HepG2 (cell line): ENCODE measurements around the gene TMEM121. TPM values are rescaled to one million over a fixed set of nuclear protein-coding genes. Genes with fewer than 3 reads are reported as not detected.

Source experiments
- ARID5B ChIP-seq: IDR thresholded peaks from 2 replicates; pipeline ENCODE4 v1.4.0; 2020; ENCODE audit warnings: mild to moderate bottlenecking, missing genetic modification reagents
- HOXA3 ChIP-seq: sonication (generic); formaldehyde crosslinking; IDR thresholded peaks from 2 replicates; pipeline ENCODE4 v1.5.0; 2020; ENCODE audit warnings: missing genetic modification reagents
- KDM2A ChIP-seq: sonication (generic); formaldehyde crosslinking; IDR thresholded peaks from 2 replicates; pipeline ENCODE4 v1.4.0; 2020; ENCODE audit warnings: low read depth, missing genetic modification reagents, borderline replicate concordance
- PHF20 ChIP-seq: sonication (generic); formaldehyde crosslinking; IDR thresholded peaks from 2 replicates; pipeline ENCODE4 v1.5.0; 2020; ENCODE audit warnings: mild to moderate bottlenecking, missing genetic modification reagents
- PITX1 ChIP-seq: sonication (generic); formaldehyde crosslinking; IDR thresholded peaks from 2 replicates; pipeline ENCODE4 v1.5.1; 2020; ENCODE audit warnings: mild to moderate bottlenecking, missing genetic modification reagents
- SRY ChIP-seq: sonication (generic); formaldehyde crosslinking; IDR thresholded peaks from 2 replicates; pipeline ENCODE4 v1.8.0; 2022; ENCODE audit warnings: mild to moderate bottlenecking, missing genetic modification reagents
- XBP1 ChIP-seq: sonication (generic); formaldehyde crosslinking; IDR thresholded peaks from 2 replicates; pipeline ENCODE4 v1.5.0; 2020; ENCODE audit warnings: missing genetic modification reagents
- ZNF687 ChIP-seq: sonication (generic); formaldehyde crosslinking; IDR thresholded peaks from 2 replicates; pipeline ENCODE4 v1.5.1; 2020; ENCODE audit warnings: mild to moderate bottlenecking, missing genetic modification reagents, moderate library complexity
- polyA plus RNA-seq, 8 experiments: library from polyadenylated mRNA; depleted of rRNA in 3 of 8; stranded (reverse) in 7 of 8; unstranded in 1 of 8; fragments of >200 nt; fragmentation: Illumina TruSeq in 4 of 8; extraction: Trizol in 4 of 8; gene quantifications; 2 replicates each; pipeline versions ENCODE4 v1.2.1 to v1.2.3, GENCODE V29; 2011 to 2016; ENCODE audit warnings: low read depth in 4 of 8, missing spikeins in 1 of 8, mixed read lengths in 1 of 8; ENCODE audit not compliant: insufficient read depth in 1 of 8
- total RNA-seq, 5 experiments: library from RNA; depleted of rRNA; stranded (reverse); fragments of >200 nt; fragmentation: Illumina TruSeq; extraction: Trizol; gene quantifications; 2 replicates each; pipeline ENCODE4 v1.2.3, GENCODE V29; 2016; ENCODE audit warnings: low read depth in 1 of 5
- TF ChIP-seq, protein P1 (sequence below): IDR thresholded peaks from 2 replicates; pipeline ENCODE4 v1.6.1; 2018; ENCODE audit warnings: missing genetic modification reagents, mild to moderate bottlenecking, missing compliant biosample characterization
- TF ChIP-seq, protein P2 (sequence below): sonication (generic); formaldehyde crosslinking; IDR thresholded peaks from 2 replicates; pipeline ENCODE4 v1.4.0; 2020; ENCODE audit warnings: mild to moderate bottlenecking, missing genetic modification reagents
- TF ChIP-seq, protein P3 (sequence below): sonication (generic); formaldehyde crosslinking; IDR thresholded peaks from 2 replicates; pipeline ENCODE4 v1.8.0; 2022; ENCODE audit warnings: mild to moderate bottlenecking, missing genetic modification reagents; ENCODE audit not compliant: insufficient replicate concordance
- TF ChIP-seq, protein P4 (sequence below): sonication (generic); formaldehyde crosslinking; IDR thresholded peaks from 2 replicates; pipeline ENCODE4 v1.5.0; 2020; ENCODE audit warnings: mild to moderate bottlenecking, missing genetic modification reagents, moderate library complexity

Gene TMEM121
- total and polyA plus RNA-seq, 2 of the 13 experiments (the other 11 are each of a cell fraction or from before 2014, with no cell fraction given) = 6.6 to 19.0 TPM

- peak; percentile 58; the same call in 1 of the 2 replicates for TF ChIP-seq ZNF687 (CRISPR knock-in tag)
- TF ChIP-seq HOXA3 (CRISPR knock-in tag) = peak; percentile 12; the same call in 1 of the 2 replicates
- TF ChIP-seq PHF20 (CRISPR knock-in tag) = no peak
- TF ChIP-seq, protein P1, sequence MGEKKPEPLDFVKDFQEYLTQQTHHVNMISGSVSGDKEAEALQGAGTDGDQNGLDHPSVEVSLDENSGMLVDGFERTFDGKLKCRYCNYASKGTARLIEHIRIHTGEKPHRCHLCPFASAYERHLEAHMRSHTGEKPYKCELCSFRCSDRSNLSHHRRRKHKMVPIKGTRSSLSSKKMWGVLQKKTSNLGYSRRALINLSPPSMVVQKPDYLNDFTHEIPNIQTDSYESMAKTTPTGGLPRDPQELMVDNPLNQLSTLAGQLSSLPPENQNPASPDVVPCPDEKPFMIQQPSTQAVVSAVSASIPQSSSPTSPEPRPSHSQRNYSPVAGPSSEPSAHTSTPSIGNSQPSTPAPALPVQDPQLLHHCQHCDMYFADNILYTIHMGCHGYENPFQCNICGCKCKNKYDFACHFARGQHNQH (CRISPR knock-in tag) = peak; percentile 19; the same call in 1 of the 2 replicates
- TF ChIP-seq, protein P2, sequence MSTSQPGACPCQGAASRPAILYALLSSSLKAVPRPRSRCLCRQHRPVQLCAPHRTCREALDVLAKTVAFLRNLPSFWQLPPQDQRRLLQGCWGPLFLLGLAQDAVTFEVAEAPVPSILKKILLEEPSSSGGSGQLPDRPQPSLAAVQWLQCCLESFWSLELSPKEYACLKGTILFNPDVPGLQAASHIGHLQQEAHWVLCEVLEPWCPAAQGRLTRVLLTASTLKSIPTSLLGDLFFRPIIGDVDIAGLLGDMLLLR (CRISPR knock-in tag) = 0 out of 2 replicates have a peak, but pooled peaks have one; percentile 30
- TF ChIP-seq, protein P3, sequence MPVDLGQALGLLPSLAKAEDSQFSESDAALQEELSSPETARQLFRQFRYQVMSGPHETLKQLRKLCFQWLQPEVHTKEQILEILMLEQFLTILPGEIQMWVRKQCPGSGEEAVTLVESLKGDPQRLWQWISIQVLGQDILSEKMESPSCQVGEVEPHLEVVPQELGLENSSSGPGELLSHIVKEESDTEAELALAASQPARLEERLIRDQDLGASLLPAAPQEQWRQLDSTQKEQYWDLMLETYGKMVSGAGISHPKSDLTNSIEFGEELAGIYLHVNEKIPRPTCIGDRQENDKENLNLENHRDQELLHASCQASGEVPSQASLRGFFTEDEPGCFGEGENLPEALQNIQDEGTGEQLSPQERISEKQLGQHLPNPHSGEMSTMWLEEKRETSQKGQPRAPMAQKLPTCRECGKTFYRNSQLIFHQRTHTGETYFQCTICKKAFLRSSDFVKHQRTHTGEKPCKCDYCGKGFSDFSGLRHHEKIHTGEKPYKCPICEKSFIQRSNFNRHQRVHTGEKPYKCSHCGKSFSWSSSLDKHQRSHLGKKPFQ (CRISPR knock-in tag) = no peak
- TF ChIP-seq ARID5B (CRISPR knock-in tag) = peak; percentile 28; the same call in 1 of the 2 replicates
- TF ChIP-seq, protein P4, sequence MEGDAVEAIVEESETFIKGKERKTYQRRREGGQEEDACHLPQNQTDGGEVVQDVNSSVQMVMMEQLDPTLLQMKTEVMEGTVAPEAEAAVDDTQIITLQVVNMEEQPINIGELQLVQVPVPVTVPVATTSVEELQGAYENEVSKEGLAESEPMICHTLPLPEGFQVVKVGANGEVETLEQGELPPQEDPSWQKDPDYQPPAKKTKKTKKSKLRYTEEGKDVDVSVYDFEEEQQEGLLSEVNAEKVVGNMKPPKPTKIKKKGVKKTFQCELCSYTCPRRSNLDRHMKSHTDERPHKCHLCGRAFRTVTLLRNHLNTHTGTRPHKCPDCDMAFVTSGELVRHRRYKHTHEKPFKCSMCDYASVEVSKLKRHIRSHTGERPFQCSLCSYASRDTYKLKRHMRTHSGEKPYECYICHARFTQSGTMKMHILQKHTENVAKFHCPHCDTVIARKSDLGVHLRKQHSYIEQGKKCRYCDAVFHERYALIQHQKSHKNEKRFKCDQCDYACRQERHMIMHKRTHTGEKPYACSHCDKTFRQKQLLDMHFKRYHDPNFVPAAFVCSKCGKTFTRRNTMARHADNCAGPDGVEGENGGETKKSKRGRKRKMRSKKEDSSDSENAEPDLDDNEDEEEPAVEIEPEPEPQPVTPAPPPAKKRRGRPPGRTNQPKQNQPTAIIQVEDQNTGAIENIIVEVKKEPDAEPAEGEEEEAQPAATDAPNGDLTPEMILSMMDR (CRISPR knock-in tag) = peak; percentile 82
- peak; percentile 88; the same call in 1 of the 2 replicates for TF ChIP-seq KDM2A
- TF ChIP-seq PITX1 (CRISPR knock-in tag) = 0 out of 2 replicates have a peak, but pooled peaks have one; percentile 30
- TF ChIP-seq XBP1 (CRISPR knock-in tag) = no peak
- TF ChIP-seq SRY = 0 out of 2 replicates have a peak, but pooled peaks have one; percentile 17
These were observed 36.7 kb upstream of the TMEM121 start (continued) for GRCh38 chr14:105489542-105490266.
